A204.1 (cell line): ENCODE results near the gene CELA2B.

Experiments
- FAIRE-seq: peaks from 2 replicates; lab custom pipeline; 2012; peaks lifted over from hg19 to GRCh38; lab: Jason Lieb, UNC

CELA2B gene

DNA sequence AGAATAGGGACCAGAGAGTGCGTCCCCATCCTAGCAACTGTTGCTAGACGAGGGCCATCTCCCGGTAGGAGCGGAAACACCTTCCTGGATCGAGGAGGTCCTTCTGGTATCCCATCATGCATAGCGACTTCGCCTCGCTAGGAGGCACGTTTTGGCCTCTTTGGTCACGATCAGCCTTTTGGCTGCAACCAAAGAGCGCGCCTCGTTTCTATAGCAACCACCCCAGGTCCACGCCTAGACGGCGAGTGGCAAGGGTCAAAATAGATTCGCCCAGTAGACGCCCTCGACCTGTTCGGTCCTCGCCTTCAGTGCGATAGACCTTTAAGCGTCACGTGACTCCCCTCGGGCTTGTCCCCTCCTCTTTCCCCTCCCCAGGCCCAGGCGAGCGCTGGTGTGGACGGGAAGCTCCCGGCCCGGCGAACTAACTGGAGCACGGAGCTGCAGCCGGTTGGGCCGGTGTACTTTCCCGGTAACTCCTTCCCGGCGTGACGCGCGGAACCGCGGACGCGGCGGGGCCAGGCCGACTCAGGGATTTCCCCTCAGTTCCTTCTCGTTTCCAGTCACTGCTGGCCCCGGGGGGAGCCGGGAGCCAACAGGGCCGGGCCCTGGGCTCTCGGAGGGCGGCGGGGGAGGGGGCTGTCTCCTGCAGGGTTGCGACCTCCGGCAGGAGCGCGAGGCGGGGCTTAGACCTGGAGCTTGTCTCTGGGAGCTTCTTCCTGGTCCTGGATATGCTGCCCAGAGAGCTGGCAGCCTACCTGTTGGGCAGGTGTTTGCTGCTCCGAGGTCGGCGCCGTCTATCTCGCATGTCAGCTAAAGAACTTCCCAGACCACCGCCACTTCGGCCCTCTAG is 50.8 kb downstream of the CELA2B start, which contains the start of gene DNAJC16:
TSS of gene DNAJC16 (plus strand) at position 359 of the 850 bp plus-strand sequence. CDS start 2,258 bp downstream, outside the sequence.
- peak; percentile 98 for FAIRE-seq

DNA sequence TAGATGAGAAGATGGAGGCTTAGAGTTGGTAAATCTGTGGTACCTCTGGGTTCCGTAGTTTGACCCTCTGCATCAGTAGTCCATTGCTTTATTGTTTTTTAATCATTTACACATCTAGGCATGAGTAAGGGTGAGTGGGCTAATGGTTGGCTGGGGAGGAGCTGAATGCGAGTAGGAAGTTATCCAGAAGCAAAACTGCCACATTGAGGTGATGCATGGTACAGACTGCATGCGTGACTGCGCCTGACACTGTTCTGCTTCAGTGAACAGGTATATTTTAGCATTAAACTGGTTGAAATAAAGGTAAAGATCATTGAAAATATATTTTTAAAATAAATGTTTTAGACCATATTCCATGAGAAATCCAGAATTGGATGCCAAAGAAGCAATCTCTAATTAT is 55.1 kb downstream of the CELA2B start:
- FAIRE-seq = no peak

DNA sequence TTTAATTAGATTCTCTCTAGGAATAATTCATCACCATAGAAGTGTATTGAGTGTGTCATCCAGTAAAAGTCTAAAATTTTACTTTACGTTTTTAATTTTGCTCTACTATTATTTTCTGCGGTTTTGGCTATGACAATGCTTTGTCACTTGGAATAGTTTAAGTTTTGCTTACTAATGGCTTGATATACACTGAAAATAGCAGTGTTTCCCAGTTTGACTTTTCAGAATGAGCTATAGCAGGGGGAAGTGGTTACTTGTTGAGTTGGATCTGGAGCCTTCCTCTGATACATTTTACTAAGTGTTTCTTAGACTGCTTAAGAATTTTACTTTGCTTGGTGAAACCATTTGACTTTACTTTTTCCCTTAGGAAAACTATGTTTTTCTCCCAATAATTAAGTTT is 55.8 kb downstream of the CELA2B start:
- no peak for FAIRE-seq

DNA sequence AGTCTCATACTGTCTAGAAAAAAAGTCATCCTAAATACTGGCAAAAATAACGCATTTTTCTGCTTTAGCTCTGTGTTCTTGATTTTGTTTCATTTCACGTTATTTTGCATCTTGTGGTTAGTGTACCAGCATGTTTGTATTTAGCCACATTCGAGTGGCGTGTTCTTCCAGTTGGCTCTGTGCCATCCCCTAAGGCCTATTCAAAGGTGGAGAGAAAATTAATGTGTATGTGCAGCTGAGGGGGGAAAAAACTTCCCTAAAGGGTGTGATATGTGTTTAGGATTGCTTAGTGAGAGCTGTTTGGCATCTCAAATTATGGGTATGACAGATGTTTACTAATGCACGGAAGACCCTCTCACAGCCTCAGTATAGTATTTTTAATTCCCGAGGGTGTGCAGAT is 62.9 kb downstream of the CELA2B start:
- FAIRE-seq = no peak

DNA sequence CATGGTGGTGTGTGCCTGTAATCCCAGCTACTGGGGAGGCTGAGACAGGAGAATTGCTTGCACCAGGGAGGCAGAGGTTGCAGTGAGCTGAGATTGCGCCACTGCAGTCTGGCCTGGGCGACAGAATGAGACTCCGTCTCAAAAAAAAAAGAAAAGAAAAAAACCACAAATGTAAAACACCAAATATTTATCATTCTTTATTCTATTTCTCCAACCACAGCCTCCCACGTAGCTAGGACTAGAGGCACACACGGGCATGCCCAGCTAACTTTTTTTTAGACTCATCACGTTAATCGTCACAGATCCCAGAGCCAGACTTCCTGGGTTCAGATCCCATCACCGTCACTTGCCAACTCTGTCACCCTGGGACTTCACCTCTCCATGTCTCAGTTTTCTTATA is 64.3 kb downstream of the CELA2B start:
- no peak for FAIRE-seq
